Stomach smooth muscle (tissue), 2 donors: ENCODE data around the gene ADAMTSL2.

Source experiments
- H3K27ac ChIP-seq: one replicate; pipeline ENCODE4 v1.7.0; 2013; ENCODE audit warnings: mild to moderate bottlenecking, low read length, inconsistent platforms
- H3K27me3 ChIP-seq, 2 donors: one replicate each; pipeline ENCODE4 v1.7.0; 2013; ENCODE audit warnings: low read length in 2 of 2; ENCODE audit not compliant: insufficient read depth in 2 of 2, control insufficient read depth in 1 of 2
- H3K36me3 ChIP-seq, 2 donors: one replicate each; pipeline ENCODE4 v1.7.0; 2013; ENCODE audit warnings: low read length in 2 of 2; ENCODE audit not compliant: control insufficient read depth in 2 of 2, insufficient read depth in 2 of 2
- H3K4me1 ChIP-seq: one replicate; pipeline ENCODE4 v1.7.0; 2013; ENCODE audit warnings: low read length; ENCODE audit not compliant: control insufficient read depth, insufficient read depth
- H3K4me3 ChIP-seq, 2 donors: one replicate each; pipeline ENCODE4 v1.7.0; 2013; ENCODE audit warnings: low read length in 2 of 2
- H3K9ac ChIP-seq, 2 donors: one replicate each; pipeline ENCODE4 v1.7.0; 2013; ENCODE audit warnings: low read length in 2 of 2, mild to moderate bottlenecking in 1 of 2
- H3K9me3 ChIP-seq, 2 donors: one replicate each; pipeline ENCODE4 v1.7.0; 2013; ENCODE audit warnings: low read length in 2 of 2; ENCODE audit not compliant: control insufficient read depth in 2 of 2
- donor health status: healthy.
- donor health status: Pancreatic carcinoma.

The ADAMTSL2 gene

GRCh38 chr9:133593587-133594253 is 59.2 kb downstream of the ADAMTSL2 start:
- Histone ChIP-seq H3K4me3 (no peak overlapping the region), H3K4me1 (no peaks in the 10 kb centered on the region), H3K9me3 (peaks cover 4 to 18% of the 10 kb centered on the region in 2 donors), H3K27ac (no peak overlapping the region), H3K9ac (no peak overlapping the region), H3K36me3 (no peaks in the 10 kb centered on the region), H3K27me3 (peaks cover 2 to 8% of the 10 kb centered on the region in 2 donors)

- H3K4me3 ChIP-seq: no peak overlapping the region
- no peak overlapping the region for H3K27ac ChIP-seq
- peaks cover 0 to 4% of the 10 kb centered on the region in 2 donors for H3K27me3 ChIP-seq
- no peaks in the 10 kb centered on the region for H3K4me1 ChIP-seq
- H3K9me3 ChIP-seq: peaks cover 4 to 18% of the 10 kb centered on the region in 2 donors
- no peaks in the 10 kb centered on the region for H3K36me3 ChIP-seq
- H3K9ac ChIP-seq: no peak overlapping the region
These were observed 59.8 kb downstream of the ADAMTSL2 start for GRCh38 chr9:133594310-133594709.

DNA sequence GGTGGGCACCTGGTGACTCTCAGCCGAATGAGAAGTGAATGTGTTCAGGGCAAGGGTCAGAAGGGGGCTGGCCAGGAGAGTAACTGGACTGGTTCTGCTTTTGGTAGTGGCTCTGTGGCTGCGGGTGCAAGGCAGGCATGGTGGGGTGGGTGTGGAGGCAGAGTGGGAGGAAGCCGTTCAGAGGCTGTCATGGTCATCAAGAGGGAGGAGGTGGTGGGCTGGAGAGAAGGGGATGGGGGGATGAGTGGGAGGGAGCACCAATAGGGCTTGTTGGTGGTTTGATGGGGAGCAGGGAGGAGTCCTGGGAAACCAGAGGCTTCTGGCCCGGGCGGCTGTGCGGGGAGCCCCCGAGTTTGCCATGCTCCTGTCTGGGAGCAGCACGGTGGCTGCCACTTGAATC is 61.4 kb downstream of the ADAMTSL2 start:
- Histone ChIP-seq H3K36me3 (no peaks in the 10 kb centered on the region), H3K27me3 (peaks cover 0 to 3% of the 10 kb centered on the region in 2 donors), H3K9me3 (peaks cover 4 to 18% of the 10 kb centered on the region in 2 donors), H3K9ac (no peak overlapping the region), H3K27ac (no peak overlapping the region), H3K4me3 (no peak overlapping the region), H3K4me1 (no peaks in the 10 kb centered on the region)

DNA sequence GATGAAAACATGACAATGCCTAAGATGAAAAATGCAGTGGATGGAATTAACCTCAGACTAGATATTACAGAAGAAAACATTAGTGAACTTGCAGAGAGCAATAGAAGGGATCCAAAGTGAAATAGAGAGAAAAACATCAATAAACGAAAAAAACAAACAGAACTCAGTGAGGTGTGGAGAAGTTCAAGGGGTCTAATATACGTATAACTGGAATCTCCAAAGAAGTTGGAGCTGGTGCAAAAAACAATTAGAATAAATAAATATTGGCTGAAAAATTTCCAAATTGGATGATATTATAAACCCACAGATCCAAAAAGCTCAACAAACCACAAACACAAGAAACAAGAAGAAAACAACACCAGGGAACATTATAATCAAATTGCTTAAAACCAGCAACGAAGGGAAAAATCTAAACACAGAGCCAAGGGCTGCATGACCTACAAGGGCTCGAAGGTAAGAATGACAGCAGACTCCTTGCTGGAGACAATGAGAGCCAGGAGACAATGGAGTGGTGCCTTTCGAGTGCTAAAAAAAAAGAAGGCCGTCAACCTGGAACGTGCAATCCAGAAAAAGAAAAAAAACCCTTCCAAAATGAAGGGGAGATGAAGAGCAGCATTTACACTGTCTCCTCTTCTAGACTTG is 62.9 kb downstream of the ADAMTSL2 start:
- no peaks in the 10 kb centered on the region for H3K36me3 ChIP-seq
- H3K27ac ChIP-seq: no peak overlapping the region
- H3K9ac ChIP-seq: no peak overlapping the region
- no peaks in the 10 kb centered on the region for H3K4me1 ChIP-seq
- H3K4me3 ChIP-seq: no peak overlapping the region
- peaks cover 0 to 8% of the 10 kb centered on the region in 2 donors for H3K27me3 ChIP-seq
- H3K9me3 ChIP-seq: peaks cover 4 to 18% of the 10 kb centered on the region in 2 donors

DNA sequence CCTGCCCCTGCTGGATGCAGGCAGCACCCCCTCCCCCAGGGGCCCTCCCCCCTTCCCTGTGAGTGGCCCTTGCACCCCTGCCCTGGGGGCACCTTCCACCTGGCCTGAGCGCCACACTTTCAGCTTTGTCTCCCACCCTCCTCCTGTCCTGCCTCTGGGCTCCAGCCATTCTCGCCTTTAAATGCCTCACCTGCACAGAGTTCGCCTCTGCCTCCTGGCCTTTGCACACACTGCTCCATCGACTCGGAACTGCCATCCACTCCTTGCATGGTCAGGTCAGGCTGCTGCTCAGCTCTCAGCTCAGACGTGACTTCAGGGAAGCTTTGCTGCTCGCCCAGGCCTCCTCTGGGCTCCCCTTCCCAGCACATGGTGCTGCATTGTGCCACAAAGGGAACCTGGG is 64.5 kb downstream of the ADAMTSL2 start:
- Histone ChIP-seq H3K9me3 (peaks cover 4 to 18% of the 10 kb centered on the region in 2 donors), H3K4me1 (no peaks in the 10 kb centered on the region), H3K9ac (no peak overlapping the region), H3K36me3 (no peaks in the 10 kb centered on the region), H3K4me3 (no peak overlapping the region), H3K27ac (no peak overlapping the region), H3K27me3 (peaks cover 4 to 17% of the 10 kb centered on the region in 2 donors)

DNA sequence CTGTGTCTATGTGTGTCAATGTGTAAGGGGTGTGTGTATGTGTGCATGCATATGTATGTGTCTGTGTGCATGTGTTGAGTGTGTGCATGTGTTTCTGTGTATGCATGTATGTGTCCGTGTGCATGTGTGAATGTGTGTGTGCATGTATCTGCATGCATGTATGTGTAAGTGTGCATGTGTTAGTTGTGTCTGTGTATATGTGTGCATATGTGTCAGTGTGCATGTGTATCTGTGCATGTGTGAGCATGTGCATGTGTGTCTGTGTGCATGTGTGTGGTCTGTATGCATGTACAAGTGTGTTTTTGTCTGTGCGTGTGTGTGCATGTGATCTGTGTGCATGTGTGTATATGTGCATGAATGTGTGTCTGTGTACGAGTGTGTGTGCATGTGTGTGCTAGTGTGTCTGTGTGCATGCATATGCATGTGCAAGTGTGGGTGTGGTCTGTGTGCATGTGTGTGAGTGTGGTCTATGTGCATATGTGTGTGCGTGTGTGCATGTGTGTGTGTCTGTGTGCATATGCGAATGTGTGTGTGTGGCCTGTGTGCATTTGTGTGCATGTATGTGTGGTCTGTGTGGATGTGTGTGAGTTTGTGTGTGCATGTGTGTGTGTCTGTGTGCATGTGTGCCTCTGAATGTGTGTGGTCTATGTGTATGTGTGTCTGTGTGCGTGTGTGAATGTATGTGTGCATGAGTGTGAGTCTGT is 65.1 kb downstream of the ADAMTSL2 start:
- Histone ChIP-seq H3K27me3 (peaks cover 4 to 23% of the 10 kb centered on the region in 2 donors), H3K9me3 (peaks cover 4 to 18% of the 10 kb centered on the region in 2 donors), H3K9ac (no peak overlapping the region)

DNA sequence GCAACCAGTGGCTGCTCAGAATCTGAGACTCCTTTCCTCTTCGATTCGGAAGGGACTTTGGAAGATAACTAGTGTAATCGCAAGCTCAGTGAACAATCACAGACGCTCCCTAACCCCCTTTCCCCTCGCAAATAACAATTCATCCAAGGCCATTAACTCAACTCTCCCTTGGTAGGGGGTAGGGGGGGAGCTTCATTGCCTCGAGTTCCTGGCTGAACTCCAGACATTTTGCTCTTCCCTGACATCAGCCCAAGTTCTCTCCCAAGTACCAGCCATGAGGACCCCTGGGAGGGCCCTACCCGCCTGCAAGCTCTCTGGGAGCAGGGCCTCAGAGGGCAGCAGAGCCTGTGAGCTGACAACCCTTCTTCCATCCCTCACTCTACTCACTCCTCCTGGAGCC is 66.2 kb downstream of the ADAMTSL2 start:
- Histone ChIP-seq H3K36me3 (no peaks in the 10 kb centered on the region), H3K4me3 (no peak overlapping the region), H3K27ac (no peak overlapping the region), H3K9me3 (peaks cover 4 to 18% of the 10 kb centered on the region in 2 donors), H3K4me1 (no peaks in the 10 kb centered on the region), H3K9ac (no peak overlapping the region), H3K27me3 (peaks cover 14 to 34% of the 10 kb centered on the region in 2 donors)

More for the DNA sequence above, 65.1 kb downstream of the ADAMTSL2 start:
- Histone ChIP-seq H3K36me3 (no peaks in the 10 kb centered on the region), H3K4me3 (no peak overlapping the region), H3K27ac (no peak overlapping the region), H3K4me1 (no peaks in the 10 kb centered on the region)

GRCh38 chr9:133601746-133602145 is 67.2 kb downstream of the ADAMTSL2 start:
- H3K9ac ChIP-seq: no peak overlapping the region
- peaks cover 22 to 42% of the 10 kb centered on the region in 2 donors for H3K27me3 ChIP-seq
- no peak overlapping the region for H3K27ac ChIP-seq
- no peaks in the 10 kb centered on the region for H3K36me3 ChIP-seq
- H3K4me3 ChIP-seq: no peak overlapping the region
- H3K9me3 ChIP-seq: peaks cover 4 to 13% of the 10 kb centered on the region in 2 donors
- H3K4me1 ChIP-seq: no peaks in the 10 kb centered on the region

DNA sequence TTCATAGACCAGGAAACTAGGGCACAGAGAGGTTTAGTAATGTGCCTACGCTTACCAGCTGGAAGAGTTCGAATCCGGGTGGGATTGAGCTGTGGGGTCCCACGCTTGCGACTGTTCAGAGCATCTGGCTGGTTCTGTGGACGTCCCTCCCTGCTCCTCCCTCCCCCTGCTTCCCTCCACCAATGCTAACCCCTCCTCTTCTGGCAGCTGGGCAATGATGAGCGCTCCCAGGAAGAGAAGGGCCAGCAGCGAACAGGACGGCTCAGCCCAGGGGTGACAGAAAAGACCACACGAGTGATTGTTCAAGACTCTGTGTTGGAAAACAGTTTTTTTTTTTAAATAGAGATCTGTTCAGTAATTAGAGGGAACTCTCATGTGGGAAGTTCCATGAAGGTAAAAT is 67.8 kb downstream of the ADAMTSL2 start:
- H3K4me1 ChIP-seq: no peaks in the 10 kb centered on the region
- peaks cover 28 to 47% of the 10 kb centered on the region in 2 donors for H3K27me3 ChIP-seq
- H3K9ac ChIP-seq: no peak overlapping the region
- no peak overlapping the region for H3K27ac ChIP-seq
- no peak overlapping the region for H3K4me3 ChIP-seq
- H3K36me3 ChIP-seq: no peaks in the 10 kb centered on the region
- H3K9me3 ChIP-seq: peaks cover 4 to 10% of the 10 kb centered on the region in 2 donors

- Histone ChIP-seq H3K36me3 (no peaks in the 10 kb centered on the region), H3K27me3 (peaks cover 38 to 57% of the 10 kb centered on the region in 2 donors), H3K27ac (no peak overlapping the region), H3K4me3 (no peak overlapping the region), H3K9me3 (no peaks in the 10 kb centered on the region), H3K4me1 (no peaks in the 10 kb centered on the region), H3K9ac (no peak overlapping the region)
These were observed 68.8 kb downstream of the ADAMTSL2 start for GRCh38 chr9:133603135-133603927.
